Gastrocnemius medialis (tissue), 4 donors: Measurements from ENCODE around the gene FRAS1.

Experiments used
- POLR2A ChIP-seq, 2 donors: fragments of 450-650 bp; IDR thresholded peaks; one replicate each; pipeline ENCODE4 v1.6.1; 2017; ENCODE audit warnings: antibody characterized with exemption in 2 of 2, mild to moderate bottlenecking in 2 of 2, moderate library complexity in 2 of 2
- TF ChIP-seq, protein P1 (sequence below), 5 experiments: fragments of 450-650 bp in 3 of 5; fragments of 200-600 bp in 2 of 5; sonication (generic) in 2 of 5; IDR thresholded peaks in 4 of 5; conservative IDR thresholded peaks in 1 of 5; 1 replicate in 4 of 5; 2 replicates in 1 of 5; pipeline ENCODE4 v1.5.1; 2016 to 2019; ENCODE audit warnings: antibody characterized with exemption in 5 of 5, mild to moderate bottlenecking in 3 of 5, moderate library complexity in 3 of 5

DNA sequence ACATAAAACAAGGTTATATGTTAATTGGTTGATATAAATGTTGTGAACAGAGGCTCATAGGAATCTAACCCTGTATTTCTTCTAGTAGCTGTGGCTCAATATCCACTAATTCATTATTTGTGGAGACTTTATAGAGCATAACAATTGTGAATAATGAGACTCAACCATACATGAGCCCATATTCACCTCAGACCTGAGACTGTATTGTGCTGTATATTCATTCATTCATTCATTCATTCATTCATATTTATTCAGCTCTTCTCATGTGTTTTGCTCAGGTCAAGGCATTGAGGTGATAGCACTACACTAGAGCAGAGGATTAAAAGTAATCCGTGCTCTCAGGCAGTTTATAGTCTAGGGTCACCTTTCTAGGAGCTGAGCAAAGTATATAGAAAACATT lies 470.0 kb downstream of the FRAS1 start:
- no peak for TF ChIP-seq POLR2A (IDR thresholded peaks at IDR 0.05)
- TF ChIP-seq, protein P1, sequence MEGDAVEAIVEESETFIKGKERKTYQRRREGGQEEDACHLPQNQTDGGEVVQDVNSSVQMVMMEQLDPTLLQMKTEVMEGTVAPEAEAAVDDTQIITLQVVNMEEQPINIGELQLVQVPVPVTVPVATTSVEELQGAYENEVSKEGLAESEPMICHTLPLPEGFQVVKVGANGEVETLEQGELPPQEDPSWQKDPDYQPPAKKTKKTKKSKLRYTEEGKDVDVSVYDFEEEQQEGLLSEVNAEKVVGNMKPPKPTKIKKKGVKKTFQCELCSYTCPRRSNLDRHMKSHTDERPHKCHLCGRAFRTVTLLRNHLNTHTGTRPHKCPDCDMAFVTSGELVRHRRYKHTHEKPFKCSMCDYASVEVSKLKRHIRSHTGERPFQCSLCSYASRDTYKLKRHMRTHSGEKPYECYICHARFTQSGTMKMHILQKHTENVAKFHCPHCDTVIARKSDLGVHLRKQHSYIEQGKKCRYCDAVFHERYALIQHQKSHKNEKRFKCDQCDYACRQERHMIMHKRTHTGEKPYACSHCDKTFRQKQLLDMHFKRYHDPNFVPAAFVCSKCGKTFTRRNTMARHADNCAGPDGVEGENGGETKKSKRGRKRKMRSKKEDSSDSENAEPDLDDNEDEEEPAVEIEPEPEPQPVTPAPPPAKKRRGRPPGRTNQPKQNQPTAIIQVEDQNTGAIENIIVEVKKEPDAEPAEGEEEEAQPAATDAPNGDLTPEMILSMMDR (IDR thresholded peaks at IDR 0.05 in 4 of 5, conservative IDR thresholded peaks at IDR 0.05 in 1 of 5): no peak
